Gastrocnemius medialis (tissue), 4 donors: Measurements from ENCODE around the gene ARHGEF10L.

Experiments used
- CTCF ChIP-seq, 5 experiments: fragments of 450-650 bp in 3 of 5; fragments of 200-600 bp in 2 of 5; sonication (generic) in 2 of 5; IDR thresholded peaks in 4 of 5; conservative IDR thresholded peaks in 1 of 5; 1 replicate in 4 of 5; 2 replicates in 1 of 5; pipeline ENCODE4 v1.5.1; 2016 to 2019; ENCODE audit warnings: antibody characterized with exemption in 5 of 5, mild to moderate bottlenecking in 3 of 5, moderate library complexity in 3 of 5
- POLR2A ChIP-seq, 2 donors: fragments of 450-650 bp; IDR thresholded peaks; one replicate each; pipeline ENCODE4 v1.6.1; 2017; ENCODE audit warnings: antibody characterized with exemption in 2 of 2, mild to moderate bottlenecking in 2 of 2, moderate library complexity in 2 of 2

GRCh38 chr1:17587693-17588047, 48.2 kb downstream of the ARHGEF10L start:
- no peak for TF ChIP-seq CTCF (IDR thresholded peaks at IDR 0.05 in 4 of 5, conservative IDR thresholded peaks at IDR 0.05 in 1 of 5)
- TF ChIP-seq POLR2A (IDR thresholded peaks at IDR 0.05) = no peak
